Measurements from ENCODE around the gene FTCD. TPM values are rescaled to one million over a fixed set of nuclear protein-coding genes. Genes with fewer than 3 reads are reported as not detected.

FTCD gene
- total and polyA plus RNA-seq, 2 donors (not counting 3 experiments of a cell fraction or from before 2014, with no cell fraction given) = 0.06 to 1.2 TPM

DNA sequence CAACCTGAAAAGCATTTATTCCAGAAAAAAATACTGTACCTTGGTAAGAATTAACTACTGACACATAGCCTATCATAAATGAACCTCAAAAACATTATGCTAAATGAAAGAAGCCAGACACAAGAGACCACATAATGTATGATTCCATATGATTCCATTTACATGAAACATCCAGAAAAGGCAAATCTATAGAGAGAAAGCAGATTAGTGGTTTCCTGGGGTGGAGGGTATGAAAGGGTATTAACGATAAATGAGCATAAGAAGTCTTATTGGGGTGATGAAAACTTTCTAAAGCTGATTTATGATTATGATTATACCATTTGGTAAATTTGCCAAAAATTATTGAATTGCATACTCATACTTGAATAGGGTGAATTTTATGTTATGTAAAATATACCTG lies 67.7 kb downstream of the FTCD start:
- no peaks in the 10 kb centered on the region for H3K36me3 ChIP-seq (ENCODE audit: control insufficient read depth in 2 of 2, extremely low read depth in 1 of 2, insufficient read depth in 2 of 2, low read length in 2 of 2)
- H2AFZ ChIP-seq (ENCODE audit: low read depth, low read length) = no peak overlapping the region
- H3K9me3 ChIP-seq (replicated peaks; ENCODE audit: control insufficient read depth, insufficient read depth, low read length) = no peaks in the 10 kb centered on the region
- H4K20me1 ChIP-seq (replicated peaks; ENCODE audit: control insufficient read depth, extremely low read depth, insufficient read depth, low read length) = no peaks in the 10 kb centered on the region
- no peak overlapping the region for H3K27ac ChIP-seq (ENCODE audit: insufficient read depth, low read depth, low read length)
- intact Hi-C loops (cut with micrococcal nuclease) = no loop called here
- H3K27me3 ChIP-seq (ENCODE audit: control insufficient read depth in 2 of 2, insufficient read depth in 2 of 2, low read length in 2 of 2) = peaks cover 0 to 2% of the 10 kb centered on the region in 2 experiments
- H3K79me2 ChIP-seq (ENCODE audit: control insufficient read depth, insufficient read depth, low read length) = no peaks in the 10 kb centered on the region
- ChIA-PET CTCF (interaction anchor here (1.2 kb wide), 1 partner anchor 114 kb away, joined by 3 read pairs; no protein-coding TSS in a partner anchor), POLR2A (no interaction called here)
- TF ChIP-seq JUN (IDR thresholded peaks at IDR 0.05; ENCODE audit: borderline replicate concordance, insufficient read depth, insufficient read length, low read depth) (no peak), GATA2 (IDR thresholded peaks at IDR 0.05; ENCODE audit: insufficient read depth, insufficient read length, low read depth, low read length) (no peak), MYC (IDR thresholded peaks at IDR 0.05; ENCODE audit: low read depth, low read length) (no peak), POLR2AphosphoS5 (IDR thresholded peaks at IDR 0.05; ENCODE audit: insufficient read depth, low read depth, low read length) (no peak), FOS (IDR thresholded peaks at IDR 0.05; ENCODE audit: borderline replicate concordance, insufficient read depth, low read length) (no peak), POLR2A (IDR thresholded peaks at IDR 0.05; ENCODE audit: low read depth, low read length) (no peak), EZH2 (IDR thresholded peaks at IDR 0.05; ENCODE audit: borderline replicate concordance, low read depth, low read length, severe bottlenecking) (no peak)
- TF ChIP-seq, protein P1, sequence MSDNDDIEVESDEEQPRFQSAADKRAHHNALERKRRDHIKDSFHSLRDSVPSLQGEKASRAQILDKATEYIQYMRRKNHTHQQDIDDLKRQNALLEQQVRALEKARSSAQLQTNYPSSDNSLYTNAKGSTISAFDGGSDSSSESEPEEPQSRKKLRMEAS (IDR thresholded peaks at IDR 0.05; ENCODE audit: insufficient read depth, insufficient read length) = no peak
- TF ChIP-seq, protein P2, sequence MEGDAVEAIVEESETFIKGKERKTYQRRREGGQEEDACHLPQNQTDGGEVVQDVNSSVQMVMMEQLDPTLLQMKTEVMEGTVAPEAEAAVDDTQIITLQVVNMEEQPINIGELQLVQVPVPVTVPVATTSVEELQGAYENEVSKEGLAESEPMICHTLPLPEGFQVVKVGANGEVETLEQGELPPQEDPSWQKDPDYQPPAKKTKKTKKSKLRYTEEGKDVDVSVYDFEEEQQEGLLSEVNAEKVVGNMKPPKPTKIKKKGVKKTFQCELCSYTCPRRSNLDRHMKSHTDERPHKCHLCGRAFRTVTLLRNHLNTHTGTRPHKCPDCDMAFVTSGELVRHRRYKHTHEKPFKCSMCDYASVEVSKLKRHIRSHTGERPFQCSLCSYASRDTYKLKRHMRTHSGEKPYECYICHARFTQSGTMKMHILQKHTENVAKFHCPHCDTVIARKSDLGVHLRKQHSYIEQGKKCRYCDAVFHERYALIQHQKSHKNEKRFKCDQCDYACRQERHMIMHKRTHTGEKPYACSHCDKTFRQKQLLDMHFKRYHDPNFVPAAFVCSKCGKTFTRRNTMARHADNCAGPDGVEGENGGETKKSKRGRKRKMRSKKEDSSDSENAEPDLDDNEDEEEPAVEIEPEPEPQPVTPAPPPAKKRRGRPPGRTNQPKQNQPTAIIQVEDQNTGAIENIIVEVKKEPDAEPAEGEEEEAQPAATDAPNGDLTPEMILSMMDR (IDR thresholded peaks at IDR 0.05; ENCODE audit: extremely low read depth in 1 of 2, insufficient read depth in 1 of 2, low read depth in 1 of 2, low read length in 2 of 2) = no peak
- H3K9me1 ChIP-seq (replicated peaks; ENCODE audit: control insufficient read depth, extremely low read depth, insufficient read depth, low read length) = no peaks in the 10 kb centered on the region
- no peak overlapping the region for H3K9ac ChIP-seq (replicated peaks; ENCODE audit: extremely low read depth, insufficient read depth, low read length)
- no peak for DNase-seq (ENCODE audit: low read depth, low spot score)
- FAIRE-seq = no peak
- dilution Hi-C loops (cut with MboI; ENCODE audit: extremely low pct_ligation_motif_present, low sequenced_read_pairs) = no loop called here
- no peak overlapping the region for H3K4me3 ChIP-seq (replicated peaks in 1 of 3; ENCODE audit: insufficient read depth in 1 of 3, low read depth in 1 of 3, low read length in 3 of 3)
- no peak overlapping the region for H3K4me2 ChIP-seq (ENCODE audit: insufficient read depth, low read length)
- no peaks in the 10 kb centered on the region for H3K4me1 ChIP-seq (ENCODE audit: control insufficient read depth, extremely low read depth, insufficient read depth, low read length)
- no TSS peak for BruUV-seq (replicated peaks)

Other genes with a start within 250 kb of the FTCD start
- 26.8 and 30.1 TPM in 2 replicates for gene COL6A1, start 173.8 kb downstream of the FTCD start, total RNA-seq
- 42.4 and 53.9 TPM in 2 replicates for gene COL6A1, start 173.8 kb downstream of the FTCD start, polyA plus RNA-seq
- 2.6 and 6.1 TPM in 2 replicates for gene COL6A2, start 57.5 kb downstream of the FTCD start, total RNA-seq
- gene COL6A2, start 57.5 kb downstream of the FTCD start, polyA plus RNA-seq = 3.4 and 4.4 TPM in 2 replicates
- gene SPATC1L, start 28.9 kb upstream of the FTCD start, total RNA-seq = 15.3 and 31.7 TPM in 2 replicates
- gene SPATC1L, start 28.9 kb upstream of the FTCD start, polyA plus RNA-seq = 11.5 and 14.6 TPM in 2 replicates
- gene LSS, start 73.2 kb upstream of the FTCD start, total RNA-seq = 141 TPM in 2 replicates
- gene LSS, start 73.2 kb upstream of the FTCD start, polyA plus RNA-seq = 120 and 132 TPM in 2 replicates
- 106 and 115 TPM in 2 replicates for gene MCM3AP, start 130.0 kb upstream of the FTCD start, total RNA-seq
- gene MCM3AP, start 130.0 kb upstream of the FTCD start, polyA plus RNA-seq = 35.4 and 37.9 TPM in 2 replicates
- gene YBEY, start 130.8 kb upstream of the FTCD start, total RNA-seq = 6.1 and 10.5 TPM in 2 replicates
- gene YBEY, start 130.8 kb upstream of the FTCD start, polyA plus RNA-seq = 12.4 and 15.3 TPM in 2 replicates
- gene C21orf58, start 168.3 kb upstream of the FTCD start, total RNA-seq = 19.3 and 24.3 TPM in 2 replicates
- 6.0 and 7.4 TPM in 2 replicates for gene C21orf58, start 168.3 kb upstream of the FTCD start, polyA plus RNA-seq
- 38.5 and 49.5 TPM in 2 replicates for gene PCNT, start 168.6 kb upstream of the FTCD start, total RNA-seq
- 9.5 and 9.6 TPM in 2 replicates for gene PCNT, start 168.6 kb upstream of the FTCD start, polyA plus RNA-seq

Measured in endothelial cell of umbilical vein (primary cell).